SH-SY5Y (cell line): ENCODE measurements around the gene GFM2.

Experiments
- GATA2 ChIP-seq: IDR thresholded peaks from 2 replicates; pipeline ENCODE4 v1.6.1; 2011; ENCODE audit warnings: mild to moderate bottlenecking, low read depth, low read length
- GATA3 ChIP-seq: IDR thresholded peaks from 2 replicates; pipeline ENCODE4 v1.6.1; 2011; ENCODE audit warnings: low read depth, mild to moderate bottlenecking, low read length, moderate library complexity

GRCh38 chr5:74738406-74738805, 28.5 kb downstream of the GFM2 start:
- TF ChIP-seq GATA3 (no peak), GATA2 (no peak)
